SH-SY5Y (cell line): ENCODE results near the gene DACH1.

Experiments used
- GATA2 ChIP-seq: IDR thresholded peaks from 2 replicates; pipeline ENCODE4 v1.6.1; 2011; ENCODE audit warnings: mild to moderate bottlenecking, low read depth, low read length
- GATA3 ChIP-seq: IDR thresholded peaks from 2 replicates; pipeline ENCODE4 v1.6.1; 2011; ENCODE audit warnings: low read depth, mild to moderate bottlenecking, low read length, moderate library complexity

- TF ChIP-seq GATA2 (no peak), GATA3 (no peak)
Observed at GRCh38 chr13:71399631-71400215, 467.3 kb downstream of the DACH1 start.
